Stimulated activated naive CD8-positive, alpha-beta T cell treated with anti-CD3 and anti-CD28 coated beads, Interleukin-15, amount 100 ng/mL, for 72 hours (primary cell): ENCODE data around the gene TEAD4.
A peak's percentile ranks its signal among the peaks of the same experiment; 100 is the strongest.
"Not testable (repeated sequence)": the region's sequence is repeated elsewhere in the genome, so short reads cannot be mapped to it uniquely, and the experiment has no call there.

Experiments used
- ATAC-seq: fragments of 150-1000 bp; cut with Tn5 transposase; 2 replicates; pipeline ENCODE4 v1.10.0; 2021; ENCODE audit warnings: mild to moderate bottlenecking, moderate library complexity
- DNase-seq, 2 donors: peaks; one replicate each; pipeline ENCODE4 v3.0.0; 2021 to 2022
- H3K27ac Mint-ChIP-seq, 2 donors: one replicate each; pipeline ENCODE4 v1.8.0; 2022; ENCODE audit warnings: mild to moderate bottlenecking in 2 of 2, mixed read lengths in 2 of 2, moderate library complexity in 2 of 2
- H3K27me3 Mint-ChIP-seq: one replicate; pipeline ENCODE4 v1.8.0; 2022; ENCODE audit warnings: mixed read lengths
- H3K4me1 Mint-ChIP-seq: one replicate; pipeline ENCODE4 v1.8.0; 2022; ENCODE audit warnings: mild to moderate bottlenecking, mixed read lengths
- H3K4me3 Mint-ChIP-seq, 2 donors: one replicate each; pipeline ENCODE4 v1.8.0; 2022; ENCODE audit warnings: mild to moderate bottlenecking in 2 of 2, mixed read lengths in 2 of 2, moderate library complexity in 1 of 2
- H3K9me3 Mint-ChIP-seq, 2 donors: one replicate each; pipeline ENCODE4 v1.8.0; 2022; ENCODE audit warnings: mixed read lengths in 2 of 2

The TEAD4 gene

GRCh38 chr12:3061059-3061458, 101.9 kb downstream of the TEAD4 start:
- no peak overlapping the region for H3K4me3 Mint-ChIP-seq
- H3K27me3 Mint-ChIP-seq, result peaks cover 25% of the 10 kb centered on the region
- H3K9me3 Mint-ChIP-seq, result peaks cover 5 to 7% of the 10 kb centered on the region in 2 donors
- H3K4me1 Mint-ChIP-seq, result no peaks in the 10 kb centered on the region
- H3K27ac Mint-ChIP-seq, result no peak overlapping the region
- no peak for DNase-seq
- no peak for ATAC-seq

DNA sequence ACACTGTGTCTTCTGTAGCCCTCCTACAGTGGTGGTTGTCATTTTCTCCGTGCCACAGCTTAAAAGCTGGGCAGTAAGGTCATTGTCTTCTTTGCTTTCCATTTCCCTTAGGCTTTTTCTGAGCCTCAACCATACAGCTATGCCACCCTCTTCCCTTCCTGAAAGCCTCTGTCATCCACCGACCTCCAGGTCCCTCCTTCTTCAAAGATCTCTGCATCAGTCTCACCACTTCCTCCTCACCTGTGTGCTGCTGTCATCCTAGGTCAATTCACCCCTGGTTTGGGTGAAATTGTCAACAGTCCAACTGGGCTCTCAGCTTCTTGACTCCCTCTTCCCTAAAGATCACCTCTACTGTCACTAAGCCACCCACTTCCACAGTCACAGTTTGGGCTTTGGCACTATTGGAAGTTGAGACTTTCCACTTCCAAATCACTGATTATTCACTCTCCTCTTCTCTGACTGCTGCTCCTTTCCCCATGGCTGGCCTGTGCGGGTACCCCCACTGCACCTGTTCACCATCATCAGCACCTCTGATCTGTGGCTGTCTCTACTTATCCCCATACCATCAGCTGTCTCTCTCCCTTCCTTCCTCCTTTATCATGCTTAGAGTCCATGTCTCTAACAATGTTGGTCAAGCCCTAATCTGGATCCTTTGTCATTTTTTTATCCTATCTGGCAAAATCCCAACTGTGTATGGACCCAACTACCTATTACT, 102.5 kb downstream of the TEAD4 start:
- Mint-ChIP-seq H3K27me3 (peaks cover 24% of the 10 kb centered on the region), H3K4me1 (no peaks in the 10 kb centered on the region), H3K4me3 (no peak overlapping the region), H3K27ac (no peak overlapping the region), H3K9me3 (peaks cover 5 to 7% of the 10 kb centered on the region in 2 donors)
- no peak for DNase-seq
- ATAC-seq, result no peak

- no peak for ATAC-seq
- no peak overlapping the region for H3K27ac Mint-ChIP-seq
- H3K27me3 Mint-ChIP-seq, result peaks cover 37% of the 10 kb centered on the region
Measured at GRCh38 chr12:3065300-3065699, 106.1 kb downstream of the TEAD4 start.

GRCh38 chr12:3065846-3066245, 106.6 kb downstream of the TEAD4 start:
- not testable (repeated sequence) for H3K4me3 Mint-ChIP-seq, H3K4me1 Mint-ChIP-seq, ATAC-seq, DNase-seq, H3K9me3 Mint-ChIP-seq, H3K27ac Mint-ChIP-seq
- peaks cover 37% of the 10 kb centered on the region for H3K27me3 Mint-ChIP-seq

More at GRCh38 chr12:3065300-3065699, 106.1 kb downstream of the TEAD4 start:
- Mint-ChIP-seq H3K4me1 (no peaks in the 10 kb centered on the region), H3K9me3 (peaks cover 5 to 7% of the 10 kb centered on the region in 2 donors), H3K4me3 (no peak overlapping the region)
- DNase-seq, result no peak

GRCh38 chr12:3069714-3070113, 110.5 kb downstream of the TEAD4 start:
- H3K27me3 Mint-ChIP-seq, result peaks cover 23% of the 10 kb centered on the region
- H3K4me1 Mint-ChIP-seq, result peaks cover 7% of the 10 kb centered on the region
- no peak overlapping the region for H3K4me3 Mint-ChIP-seq
- H3K9me3 Mint-ChIP-seq, result no peaks in the 10 kb centered on the region
- ATAC-seq, result no peak
- no peak for DNase-seq
- no peak overlapping the region for H3K27ac Mint-ChIP-seq

GRCh38 chr12:3071107-3071506, 111.9 kb downstream of the TEAD4 start:
- no peaks in the 10 kb centered on the region for H3K9me3 Mint-ChIP-seq
- no peak for DNase-seq
- peaks cover 8% of the 10 kb centered on the region for H3K4me1 Mint-ChIP-seq
- H3K27me3 Mint-ChIP-seq, result peaks cover 34% of the 10 kb centered on the region
- ATAC-seq, result no peak
- H3K27ac Mint-ChIP-seq, result no peak overlapping the region
- no peak overlapping the region for H3K4me3 Mint-ChIP-seq

DNA sequence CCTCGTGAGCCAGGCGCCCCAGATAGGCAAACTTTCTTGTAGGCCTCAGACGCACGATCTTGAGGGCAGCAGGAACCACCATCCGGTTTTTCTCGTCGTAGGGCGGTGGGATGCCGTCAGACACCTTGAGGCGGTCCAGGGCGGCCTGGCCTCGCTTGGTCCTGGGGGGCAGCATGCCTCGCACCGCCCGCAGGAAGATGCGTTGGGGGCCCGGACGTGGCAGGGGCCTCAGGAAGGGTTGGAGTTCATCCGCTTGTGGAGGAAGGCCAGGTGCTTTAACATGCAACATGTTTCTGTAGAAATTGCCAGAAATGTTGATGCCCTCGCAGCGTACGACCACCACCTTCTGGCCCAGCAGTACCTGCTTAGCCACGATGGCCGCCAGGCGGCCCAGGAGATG, 112.5 kb downstream of the TEAD4 start:
- Mint-ChIP-seq H3K27me3 (peaks cover 31% of the 10 kb centered on the region), H3K4me3 (no peak overlapping the region), H3K27ac (no peak overlapping the region), H3K4me1 (peaks cover 14% of the 10 kb centered on the region), H3K9me3 (no peaks in the 10 kb centered on the region)
- ATAC-seq (no peak), DNase-seq (no peak)

DNA sequence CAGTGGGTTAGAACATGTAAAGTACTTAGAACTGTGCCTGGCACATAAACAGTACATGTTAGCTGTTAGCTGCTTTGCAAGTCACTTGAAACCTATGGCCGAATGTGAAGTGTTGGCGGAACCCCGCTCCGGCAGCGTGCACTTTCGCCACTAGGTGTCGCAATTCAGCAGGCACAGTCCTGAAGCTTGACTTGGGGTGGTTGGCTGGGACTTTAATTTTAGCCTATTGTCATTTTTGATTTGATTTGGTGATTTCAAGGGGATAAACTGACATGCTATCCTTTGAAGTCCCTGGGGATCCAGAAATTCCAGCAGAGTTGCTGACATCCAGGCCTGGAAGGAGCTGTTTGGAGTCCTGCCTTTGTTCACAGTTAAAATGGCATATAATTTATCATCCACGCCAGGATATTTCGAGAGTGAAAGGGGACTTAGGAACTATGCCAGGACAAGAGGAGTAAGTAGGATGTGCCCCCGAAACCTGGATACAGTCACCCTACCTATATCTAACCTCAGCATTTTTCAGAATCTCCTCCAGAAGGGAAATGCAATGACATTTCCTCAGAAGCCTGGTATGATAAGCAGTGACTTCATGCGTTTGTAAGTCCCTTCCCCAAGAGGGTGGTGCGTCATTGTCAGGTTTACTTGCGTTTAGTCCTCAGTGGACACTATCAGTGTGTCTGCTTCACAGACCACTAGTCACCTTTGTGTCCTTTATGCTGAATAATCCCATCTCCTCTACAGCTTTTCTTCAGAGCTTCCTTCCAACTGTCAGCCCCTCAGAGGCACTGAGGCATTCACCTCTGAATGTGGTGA, 114.4 kb downstream of the TEAD4 start:
- ATAC-seq (peak; percentile 68), DNase-seq (peak; percentile 79 to 82)
- H3K27me3 Mint-ChIP-seq, result peaks cover 29% of the 10 kb centered on the region
- H3K9me3 Mint-ChIP-seq, result no peaks in the 10 kb centered on the region
- peaks cover 15% of the 10 kb centered on the region for H3K4me1 Mint-ChIP-seq
- H3K4me3 Mint-ChIP-seq, result no peak overlapping the region
- H3K27ac Mint-ChIP-seq, result no peak overlapping the region

- peaks cover 31% of the 10 kb centered on the region for H3K27me3 Mint-ChIP-seq
- no peaks in the 10 kb centered on the region for H3K9me3 Mint-ChIP-seq
- peaks cover 15% of the 10 kb centered on the region for H3K4me1 Mint-ChIP-seq
- no peak for ATAC-seq
- peak overlapping the region in 1 of 2 donors; percentile 3 for H3K4me3 Mint-ChIP-seq
- H3K27ac Mint-ChIP-seq, result no peak overlapping the region
- DNase-seq, result no peak
Measured at GRCh38 chr12:3075315-3075714, 116.1 kb downstream of the TEAD4 start.

GRCh38 chr12:3076730-3077571, 117.8 kb downstream of the TEAD4 start, which contains the start of gene TSPAN9:
TSS of gene TSPAN9 (plus strand) at chr12:3077379. CDS start at chr12:3201194, 123,815 bp downstream.
- Mint-ChIP-seq H3K27ac (no peak within 1 kb of the TSS), H3K4me1 (peaks cover 15% of the 10 kb centered on the region), H3K9me3 (no peaks in the 10 kb centered on the region), H3K4me3 (peak within 1 kb of the TSS; percentile 82 to 91), H3K27me3 (peaks cover 24% of the 10 kb centered on the region)
- ATAC-seq, result peak; percentile 86
- DNase-seq, result peak; percentile 30 to 52

- peaks cover 15% of the 10 kb centered on the region for H3K4me1 Mint-ChIP-seq
- H3K27me3 Mint-ChIP-seq, result peaks cover 24% of the 10 kb centered on the region
- DNase-seq (peak in 1 of 2 donors; percentile 5), ATAC-seq (peak; percentile 29)
- H3K4me3 Mint-ChIP-seq, result peak overlapping the region; percentile 53 to 57
- no peak overlapping the region for H3K27ac Mint-ChIP-seq
- peaks cover 0 to 4% of the 10 kb centered on the region in 2 donors for H3K9me3 Mint-ChIP-seq
Measured at GRCh38 chr12:3077572-3078081, 118.4 kb downstream of the TEAD4 start.

DNA sequence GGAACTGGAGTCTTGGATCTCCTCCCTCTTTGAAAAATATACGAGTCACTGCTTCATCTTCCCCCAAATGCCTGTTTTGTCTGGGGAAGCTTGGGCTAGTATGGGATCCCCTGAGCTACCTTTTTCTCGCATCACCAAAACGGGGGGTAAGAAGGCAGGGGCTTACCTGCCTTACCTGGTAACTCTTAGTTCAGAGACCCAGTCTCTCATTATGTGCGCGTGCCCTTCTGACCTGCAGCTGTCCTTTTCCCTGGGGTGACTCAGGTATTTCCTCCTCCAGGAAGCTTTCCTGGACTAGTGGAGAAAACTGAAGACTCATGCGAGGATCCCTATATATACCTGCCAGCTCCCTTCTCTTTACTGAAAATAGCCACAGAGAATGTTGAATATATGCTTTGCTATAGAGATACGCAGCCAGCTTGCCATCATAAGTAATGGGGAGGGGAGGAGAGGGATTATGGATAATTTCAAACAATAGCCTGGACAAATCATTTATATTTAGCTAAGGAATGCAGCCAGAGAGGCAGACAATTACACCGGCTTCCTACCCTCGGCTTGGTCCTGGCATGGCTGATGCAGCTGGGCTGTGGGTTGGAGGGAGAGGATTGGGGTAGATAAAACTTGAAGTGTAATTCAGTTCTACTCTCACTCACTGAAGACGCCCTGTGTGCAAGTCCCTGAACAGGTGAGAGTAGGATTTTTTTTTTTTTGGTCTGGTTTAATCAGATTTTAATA, 119.1 kb downstream of the TEAD4 start:
- H3K9me3 Mint-ChIP-seq, result peaks cover 0 to 11% of the 10 kb centered on the region in 2 donors
- ATAC-seq (no peak), DNase-seq (no peak)
- H3K27me3 Mint-ChIP-seq, result peaks cover 24% of the 10 kb centered on the region
- H3K4me1 Mint-ChIP-seq, result peaks cover 14% of the 10 kb centered on the region
- H3K27ac Mint-ChIP-seq, result no peak overlapping the region
- H3K4me3 Mint-ChIP-seq, result peak overlapping the region; percentile 53 to 57

DNA sequence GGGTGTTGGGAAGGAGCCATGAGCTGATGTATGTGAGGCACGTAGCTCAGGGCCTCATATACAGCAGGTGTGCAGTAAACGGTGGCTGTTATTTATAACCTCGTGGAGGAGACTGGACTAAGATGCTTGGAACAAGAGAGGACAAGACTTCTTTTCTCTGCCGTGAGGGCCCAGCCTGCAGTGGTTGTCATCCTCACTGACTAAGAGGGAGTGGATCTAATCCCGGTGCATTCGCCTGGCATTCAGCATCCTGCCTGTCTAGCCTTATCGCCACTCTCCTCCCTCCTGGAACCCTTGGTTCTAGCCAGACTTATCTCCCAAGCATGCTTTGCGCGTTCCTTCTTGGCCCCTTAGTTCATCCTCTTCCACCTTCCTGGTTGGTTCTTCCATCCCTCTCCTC, 121.9 kb downstream of the TEAD4 start:
- H3K27me3 Mint-ChIP-seq, result peaks cover 14% of the 10 kb centered on the region
- no peak overlapping the region for H3K27ac Mint-ChIP-seq
- peaks cover 7% of the 10 kb centered on the region for H3K4me1 Mint-ChIP-seq
- H3K4me3 Mint-ChIP-seq, result no peak overlapping the region
- DNase-seq, result no peak
- no peak for ATAC-seq
- peaks cover 0 to 14% of the 10 kb centered on the region in 2 donors for H3K9me3 Mint-ChIP-seq

DNA sequence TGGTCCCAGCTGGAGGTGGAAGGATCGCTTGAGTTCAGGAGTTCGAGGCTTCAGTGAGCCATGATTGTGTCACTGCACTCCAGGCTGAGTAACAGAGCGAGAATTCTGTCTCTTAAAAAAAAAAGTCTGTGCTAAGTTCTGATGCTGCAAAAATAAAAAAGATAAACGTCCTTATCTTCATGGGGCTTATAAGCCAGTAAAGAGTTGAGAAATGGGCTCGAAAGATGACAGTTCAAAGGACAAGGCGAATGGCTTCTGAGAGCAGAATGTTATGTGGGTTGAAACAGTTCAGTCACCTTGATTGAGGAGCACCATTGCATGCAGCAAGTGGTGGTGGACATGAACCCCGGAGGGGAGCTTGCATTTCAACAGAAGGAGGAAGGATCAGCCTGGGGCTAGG, 122.7 kb downstream of the TEAD4 start:
- Mint-ChIP-seq H3K9me3 (peaks cover 0 to 14% of the 10 kb centered on the region in 2 donors), H3K27me3 (peaks cover 12% of the 10 kb centered on the region), H3K27ac (no peak overlapping the region), H3K4me1 (no peaks in the 10 kb centered on the region), H3K4me3 (no peak overlapping the region)
- DNase-seq (no peak), ATAC-seq (no peak)
